Calu3 (cell line): ENCODE measurements around the gene WDR5B. TPM values are rescaled to one million over a fixed set of nuclear protein-coding genes. Genes with fewer than 3 reads are reported as not detected.
"Not testable (repeated sequence)": the region's sequence is repeated elsewhere in the genome, so short reads cannot be mapped to it uniquely, and the experiment has no call there.

Experiments
- BruUV-seq: library from RNA; stranded (reverse); fragments of 400-500 nt; replicated peaks from 2 replicates; lab custom pipeline; 2021; lab: Mats Ljungman, UMichigan
- CTCF ChIA-PET: fragments of 300-600 bp; sonication (Branson Sonifier 250); formaldehyde crosslinking; loops from one replicate; lab custom pipeline; 2022; ENCODE audit warnings: antibody characterized with exemption; lab: Charles Lee
- DNase-seq: peaks from one replicate; pipeline ENCODE4 v3.0.0; 2022
- H3K27ac Mint-ChIP-seq: one replicate; pipeline ENCODE4 v1.8.0; 2022; ENCODE audit warnings: mixed read lengths; ENCODE audit not compliant: unreplicated experiment
- H3K27me3 Mint-ChIP-seq: one replicate; pipeline ENCODE4 v1.8.0; 2022; ENCODE audit warnings: mixed read lengths; ENCODE audit not compliant: unreplicated experiment
- H3K36me3 Mint-ChIP-seq: one replicate; pipeline ENCODE4 v1.8.0; 2022; ENCODE audit warnings: mild to moderate bottlenecking, moderate library complexity, mixed read lengths; ENCODE audit not compliant: insufficient read depth, unreplicated experiment
- H3K4me1 Mint-ChIP-seq: one replicate; pipeline ENCODE4 v1.8.0; 2022; ENCODE audit warnings: mild to moderate bottlenecking, low read depth, mixed read lengths; ENCODE audit not compliant: unreplicated experiment
- H3K4me3 Mint-ChIP-seq: one replicate; pipeline ENCODE4 v1.8.0; 2022; ENCODE audit warnings: mild to moderate bottlenecking, low read depth, moderate library complexity, mixed read lengths; ENCODE audit not compliant: unreplicated experiment
- H3K9me3 Mint-ChIP-seq: one replicate; pipeline ENCODE4 v1.8.0; 2022; ENCODE audit warnings: low read depth, mixed read lengths; ENCODE audit not compliant: unreplicated experiment
- intact Hi-C: fragments of 100-400 bp; cut with micrococcal nuclease; formaldehyde crosslinking; loops from one replicate; pipeline ENCODE4 v1.10.0; 2022; ENCODE audit not compliant: unreplicated experiment
- total RNA-seq: library from RNA; stranded (reverse); gene quantifications from 2 replicates; pipeline ENCODE4 v1.2.3, GENCODE V29; 2022
- TF ChIP-seq, protein P1 (sequence below): fragments of 200-600 bp; IDR thresholded peaks from one replicate; pipeline ENCODE4 v1.8.0; 2022; ENCODE audit warnings: antibody characterized with exemption; ENCODE audit not compliant: unreplicated experiment

WDR5B gene
- total RNA-seq, 1 experiment from 2014 or later = 7.9 TPM

DNA sequence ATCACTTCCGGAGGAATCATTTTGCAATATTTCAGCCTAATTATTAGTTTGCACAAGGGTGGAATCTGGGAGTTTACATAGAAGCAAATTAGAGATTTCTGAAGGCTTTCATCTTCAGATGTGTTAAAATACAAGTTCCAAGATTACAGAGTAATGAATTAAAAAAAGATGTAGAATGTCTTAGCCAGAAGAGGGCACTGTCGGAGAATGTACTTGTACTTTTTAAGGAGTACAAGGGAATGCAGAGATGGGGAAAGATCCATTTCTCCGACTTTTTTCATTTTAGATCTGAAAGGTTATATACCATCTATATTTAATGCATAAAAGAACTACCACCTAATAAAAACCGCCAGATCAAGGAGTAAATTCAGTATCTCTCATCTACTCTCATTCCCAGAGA, 43.1 kb upstream of the WDR5B start:
- Mint-ChIP-seq H3K27ac (no peak overlapping the region), H3K9me3 (no peaks in the 10 kb centered on the region), H3K4me3 (no peak overlapping the region), H3K27me3 (no peaks in the 10 kb centered on the region), H3K36me3 (peaks cover 35% of the 10 kb centered on the region), H3K4me1 (no peaks in the 10 kb centered on the region)
- CTCF ChIA-PET = no interaction called here
- DNase-seq = no peak
- TF ChIP-seq, protein P1, sequence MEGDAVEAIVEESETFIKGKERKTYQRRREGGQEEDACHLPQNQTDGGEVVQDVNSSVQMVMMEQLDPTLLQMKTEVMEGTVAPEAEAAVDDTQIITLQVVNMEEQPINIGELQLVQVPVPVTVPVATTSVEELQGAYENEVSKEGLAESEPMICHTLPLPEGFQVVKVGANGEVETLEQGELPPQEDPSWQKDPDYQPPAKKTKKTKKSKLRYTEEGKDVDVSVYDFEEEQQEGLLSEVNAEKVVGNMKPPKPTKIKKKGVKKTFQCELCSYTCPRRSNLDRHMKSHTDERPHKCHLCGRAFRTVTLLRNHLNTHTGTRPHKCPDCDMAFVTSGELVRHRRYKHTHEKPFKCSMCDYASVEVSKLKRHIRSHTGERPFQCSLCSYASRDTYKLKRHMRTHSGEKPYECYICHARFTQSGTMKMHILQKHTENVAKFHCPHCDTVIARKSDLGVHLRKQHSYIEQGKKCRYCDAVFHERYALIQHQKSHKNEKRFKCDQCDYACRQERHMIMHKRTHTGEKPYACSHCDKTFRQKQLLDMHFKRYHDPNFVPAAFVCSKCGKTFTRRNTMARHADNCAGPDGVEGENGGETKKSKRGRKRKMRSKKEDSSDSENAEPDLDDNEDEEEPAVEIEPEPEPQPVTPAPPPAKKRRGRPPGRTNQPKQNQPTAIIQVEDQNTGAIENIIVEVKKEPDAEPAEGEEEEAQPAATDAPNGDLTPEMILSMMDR = no peak
- BruUV-seq = no TSS peak
- intact Hi-C loops = loop anchor here (5.0 kb wide), 1 partner anchor 218 kb away; no protein-coding TSS in a partner anchor

DNA sequence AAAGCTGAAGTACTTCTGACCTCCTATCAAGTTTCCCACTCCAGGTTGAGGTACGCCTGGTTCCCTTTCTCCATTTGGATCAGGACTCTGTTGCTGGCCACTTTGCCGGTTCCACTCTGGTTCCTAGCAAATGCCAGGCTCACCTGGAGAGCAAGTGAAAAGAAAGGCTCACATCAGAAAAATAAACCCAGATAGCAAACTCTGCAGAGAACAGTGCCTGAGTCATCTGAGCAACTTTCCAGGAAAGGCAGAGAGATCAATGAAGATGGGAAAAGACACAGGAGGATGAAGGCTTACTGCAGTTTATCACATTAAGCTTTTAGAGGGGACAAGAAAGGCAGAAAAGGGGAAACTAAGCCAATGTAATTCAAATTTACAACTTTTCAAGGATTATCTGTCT, 41.8 kb upstream of the WDR5B start:
- intact Hi-C loops = loop anchor here (5.0 kb wide), 1 partner anchor 220 kb away; no protein-coding TSS in a partner anchor
- H3K4me3 Mint-ChIP-seq = no peak overlapping the region
- CTCF ChIA-PET = no interaction called here
- TF ChIP-seq, protein P1 = no peak
- no TSS peak for BruUV-seq
- DNase-seq = no peak
- H3K27ac Mint-ChIP-seq = no peak overlapping the region
- H3K36me3 Mint-ChIP-seq = peaks cover 39% of the 10 kb centered on the region
- H3K9me3 Mint-ChIP-seq = no peaks in the 10 kb centered on the region
- H3K4me1 Mint-ChIP-seq = no peaks in the 10 kb centered on the region
- H3K27me3 Mint-ChIP-seq = no peaks in the 10 kb centered on the region

DNA sequence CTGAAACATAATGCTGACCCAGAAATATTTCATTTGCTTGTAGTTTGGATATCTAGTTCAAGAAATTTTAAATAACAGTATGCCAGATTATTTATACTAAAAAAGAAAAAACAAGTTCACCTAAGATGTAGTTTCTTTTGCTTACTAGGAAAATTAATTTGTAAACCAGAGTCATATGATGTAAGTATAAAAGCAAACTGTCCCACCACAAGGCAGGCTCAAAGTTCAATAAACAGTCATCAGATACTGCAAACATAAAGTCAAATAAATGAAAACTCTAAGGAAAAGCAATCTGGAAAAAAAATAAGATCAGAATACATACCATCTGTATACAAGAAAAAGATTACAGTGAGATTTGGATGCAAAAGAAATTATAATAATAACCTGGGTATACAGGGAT, 40.2 kb upstream of the WDR5B start:
- no peak for DNase-seq
- TF ChIP-seq, protein P1 = no peak
- CTCF ChIA-PET = no interaction called here
- Mint-ChIP-seq H3K9me3 (no peaks in the 10 kb centered on the region), H3K4me3 (no peak overlapping the region), H3K27me3 (no peaks in the 10 kb centered on the region), H3K4me1 (no peaks in the 10 kb centered on the region), H3K27ac (no peak overlapping the region), H3K36me3 (peaks cover 33% of the 10 kb centered on the region)
- intact Hi-C loops = loop anchor here (5.0 kb wide), 1 partner anchor 221 kb away; no protein-coding TSS in a partner anchor
- no TSS peak for BruUV-seq

DNA sequence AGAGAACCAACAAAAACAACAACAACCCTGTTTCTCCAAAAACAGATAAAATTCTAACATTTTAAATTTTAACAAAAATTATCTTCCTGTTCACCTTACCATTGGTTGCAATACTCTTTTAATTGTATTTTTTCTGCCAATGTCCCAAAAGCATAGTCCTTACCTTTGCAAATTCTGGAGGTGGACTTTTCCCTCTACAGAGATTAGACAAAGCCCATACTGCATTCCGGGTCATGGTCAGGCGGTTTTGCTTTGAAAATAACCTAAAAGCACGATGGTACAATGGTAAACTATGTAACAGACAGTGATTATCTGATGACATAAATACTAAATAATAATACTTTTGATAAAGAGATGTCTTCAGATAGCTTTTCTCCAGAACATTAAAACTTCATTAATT, 35.5 kb upstream of the WDR5B start:
- H3K27me3 Mint-ChIP-seq = no peaks in the 10 kb centered on the region
- no peaks in the 10 kb centered on the region for H3K4me1 Mint-ChIP-seq
- H3K9me3 Mint-ChIP-seq = no peaks in the 10 kb centered on the region
- no peak for DNase-seq
- no TSS peak for BruUV-seq
- no peak overlapping the region for H3K4me3 Mint-ChIP-seq
- H3K27ac Mint-ChIP-seq = no peak overlapping the region
- TF ChIP-seq, protein P1 = no peak
- CTCF ChIA-PET = no interaction called here
- intact Hi-C loops = no loop called here
- peaks cover 40% of the 10 kb centered on the region for H3K36me3 Mint-ChIP-seq

DNA sequence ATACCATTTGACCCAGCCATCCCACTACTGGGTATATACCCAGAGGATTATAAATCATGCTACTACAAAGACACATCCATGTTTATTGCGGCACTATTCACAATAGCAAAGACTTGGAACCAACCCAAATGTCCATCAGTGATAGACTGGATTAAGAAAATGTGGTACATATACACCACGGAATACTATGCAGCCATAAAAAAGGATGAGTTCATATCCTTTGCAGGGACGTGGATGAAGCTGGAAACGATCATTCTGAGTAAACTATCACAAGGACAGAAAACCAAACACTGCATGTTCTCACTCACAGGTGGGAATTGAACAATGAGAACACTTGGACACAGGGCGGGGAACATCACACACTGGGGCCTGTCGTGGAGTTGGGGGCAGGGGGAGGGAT, 32.4 kb upstream of the WDR5B start:
- H3K4me3 Mint-ChIP-seq, H3K9me3 Mint-ChIP-seq, DNase-seq, BruUV-seq, H3K27me3 Mint-ChIP-seq, H3K27ac Mint-ChIP-seq, intact Hi-C loops, CTCF ChIA-PET: not testable (repeated sequence)
- Mint-ChIP-seq H3K4me1 (peaks cover 23% of the 10 kb centered on the region), H3K36me3 (peaks cover 34% of the 10 kb centered on the region)

DNA sequence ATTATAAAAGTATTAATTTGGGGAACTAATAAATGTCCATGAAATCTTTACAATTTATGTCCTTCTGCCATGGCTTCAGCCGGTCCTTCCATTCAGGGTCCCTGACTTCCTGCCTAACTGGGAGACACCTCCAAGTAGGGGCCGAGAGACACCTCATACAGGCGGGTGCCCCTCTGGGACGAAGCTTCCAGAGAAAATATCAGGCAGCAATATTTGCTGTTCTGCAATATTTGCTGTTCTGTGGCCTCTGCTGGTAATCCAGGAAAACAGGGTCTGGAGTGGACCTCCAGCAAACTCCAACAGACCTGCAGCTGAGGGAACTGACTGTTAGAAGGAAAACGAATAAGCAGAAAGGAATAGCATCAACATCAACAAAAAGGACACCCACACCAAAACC, 28.6 kb upstream of the WDR5B start:
- peaks cover 52% of the 10 kb centered on the region for H3K36me3 Mint-ChIP-seq
- intact Hi-C loops, H3K9me3 Mint-ChIP-seq, BruUV-seq, DNase-seq, CTCF ChIA-PET, H3K27me3 Mint-ChIP-seq: not testable (repeated sequence)
- H3K4me3 Mint-ChIP-seq = peak overlapping the region; percentile 56
- peak overlapping the region; percentile 93 for H3K27ac Mint-ChIP-seq
- peaks cover 26% of the 10 kb centered on the region for H3K4me1 Mint-ChIP-seq

DNA sequence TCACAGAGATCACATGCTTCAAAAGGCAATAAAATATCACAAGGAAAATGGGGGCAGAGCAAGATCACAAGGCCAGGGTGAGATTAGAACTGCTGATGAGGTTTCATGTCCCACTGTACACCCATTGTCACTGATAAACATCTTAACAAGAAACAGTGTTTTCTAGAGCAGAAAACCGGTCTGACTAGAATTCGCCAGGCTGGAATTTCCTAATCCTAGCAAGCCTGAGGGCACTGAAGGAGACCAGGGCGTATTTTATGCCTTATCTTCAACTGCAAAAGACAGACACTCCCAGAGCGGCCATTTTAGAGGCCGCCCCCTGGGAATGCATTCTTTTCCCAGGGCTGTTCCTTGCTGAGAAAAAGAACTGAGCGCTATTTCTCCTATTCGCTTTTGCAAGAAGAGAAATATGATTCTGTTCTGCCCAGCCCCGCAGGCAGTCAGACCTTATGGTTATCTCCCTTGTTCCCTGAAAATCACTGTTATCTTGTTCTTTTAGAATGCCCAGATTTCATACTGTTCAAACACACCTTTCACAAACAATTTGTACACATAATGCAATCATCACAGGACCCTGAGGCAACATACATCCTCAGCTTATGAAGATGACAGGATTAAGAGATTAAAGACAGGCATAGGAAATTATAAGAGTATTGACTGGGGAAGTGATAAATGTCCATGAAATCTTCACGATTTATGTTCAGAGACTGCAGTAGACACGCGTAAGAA, 28.1 kb upstream of the WDR5B start:
- CTCF ChIA-PET, H3K9me3 Mint-ChIP-seq, BruUV-seq, intact Hi-C loops, H3K27me3 Mint-ChIP-seq: not testable (repeated sequence)
- Mint-ChIP-seq H3K4me1 (peaks cover 26% of the 10 kb centered on the region), H3K27ac (peak overlapping the region; percentile 93), H3K36me3 (peaks cover 47% of the 10 kb centered on the region), H3K4me3 (peak overlapping the region; percentile 56)
- DNase-seq = peak; percentile 74
